Spleen (tissue), 7 donors: ENCODE measurements around the gene PDCD1LG2.

Source experiments
- POLR2A ChIP-seq, 3 donors: fragments of 450-650 bp; IDR thresholded peaks; one replicate each; pipeline ENCODE4 v1.5.1; 2017; ENCODE audit warnings: antibody characterized with exemption in 3 of 3, mild to moderate bottlenecking in 1 of 3
- POLR2AphosphoS5 ChIP-seq, 3 donors: sonication (generic); formaldehyde crosslinking; IDR thresholded peaks; one replicate each; pipeline ENCODE4 v1.5.1; 2017; ENCODE audit warnings: antibody characterized with exemption in 3 of 3
- TF ChIP-seq, protein P1 (sequence below), 11 experiments: fragments of 200-600 bp in 7 of 11; fragments of 450-650 bp in 4 of 11; sonication (generic) in 4 of 11; IDR thresholded peaks in 8 of 11; conservative IDR thresholded peaks in 3 of 11; 1 replicate in 7 of 11; 2 replicates in 4 of 11; pipeline versions ENCODE4 v1.4.0 to v1.8.0; 2016 to 2021; ENCODE audit warnings: antibody characterized with exemption in 11 of 11, inconsistent platforms in 4 of 11, mild to moderate bottlenecking in 1 of 11
- donor health status: DM: no; HTN: no; CAD: no; lungs with moderate emphysema.
- donor health status: DM: no; HTN: no; CAD: no.
- donor health status: DM: no; HTN: no; CAD: no.

GRCh38 chr9:5557606-5558587 lies 47.6 kb downstream of the PDCD1LG2 start:
- TF ChIP-seq POLR2AphosphoS5 (IDR thresholded peaks at IDR 0.05) = no peak
- TF ChIP-seq, protein P1, sequence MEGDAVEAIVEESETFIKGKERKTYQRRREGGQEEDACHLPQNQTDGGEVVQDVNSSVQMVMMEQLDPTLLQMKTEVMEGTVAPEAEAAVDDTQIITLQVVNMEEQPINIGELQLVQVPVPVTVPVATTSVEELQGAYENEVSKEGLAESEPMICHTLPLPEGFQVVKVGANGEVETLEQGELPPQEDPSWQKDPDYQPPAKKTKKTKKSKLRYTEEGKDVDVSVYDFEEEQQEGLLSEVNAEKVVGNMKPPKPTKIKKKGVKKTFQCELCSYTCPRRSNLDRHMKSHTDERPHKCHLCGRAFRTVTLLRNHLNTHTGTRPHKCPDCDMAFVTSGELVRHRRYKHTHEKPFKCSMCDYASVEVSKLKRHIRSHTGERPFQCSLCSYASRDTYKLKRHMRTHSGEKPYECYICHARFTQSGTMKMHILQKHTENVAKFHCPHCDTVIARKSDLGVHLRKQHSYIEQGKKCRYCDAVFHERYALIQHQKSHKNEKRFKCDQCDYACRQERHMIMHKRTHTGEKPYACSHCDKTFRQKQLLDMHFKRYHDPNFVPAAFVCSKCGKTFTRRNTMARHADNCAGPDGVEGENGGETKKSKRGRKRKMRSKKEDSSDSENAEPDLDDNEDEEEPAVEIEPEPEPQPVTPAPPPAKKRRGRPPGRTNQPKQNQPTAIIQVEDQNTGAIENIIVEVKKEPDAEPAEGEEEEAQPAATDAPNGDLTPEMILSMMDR (IDR thresholded peaks at IDR 0.05 in 8 of 11, conservative IDR thresholded peaks at IDR 0.05 in 3 of 11) = no peak
- no peak for TF ChIP-seq POLR2A (IDR thresholded peaks at IDR 0.05)
